Osteoblast (primary cell): ENCODE measurements around the gene CACNB2. TPM values are rescaled to one million over a fixed set of nuclear protein-coding genes. Genes with fewer than 3 reads are reported as not detected.
A peak's percentile ranks its signal among the peaks of the same experiment; 100 is the strongest.

Source experiments
- DNase-seq: peaks from one replicate; pipeline ENCODE4 v3.0.0; 2011; ENCODE audit warnings: low spot score, mixed read lengths; ENCODE audit not compliant: insufficient read length; ENCODE audit errors: missing footprints
- H2AFZ ChIP-seq: 2 replicates; pipeline ENCODE4 v1.6.0; 2011; ENCODE audit warnings: mild to moderate bottlenecking, low read length
- H3K27ac ChIP-seq: 2 replicates; pipeline ENCODE4 v1.5.1; 2011; ENCODE audit warnings: mild to moderate bottlenecking, low read depth, low read length, moderate library complexity
- H3K27me3 ChIP-seq: 2 replicates; pipeline ENCODE4 v1.6.0; 2012; ENCODE audit warnings: mild to moderate bottlenecking, control low read depth, inconsistent platforms, low read length, moderate library complexity; ENCODE audit not compliant: insufficient read depth
- H3K36me3 ChIP-seq: 2 replicates; pipeline ENCODE4 v1.5.1; 2011; ENCODE audit warnings: mild to moderate bottlenecking, low read length, control low read depth, moderate library complexity; ENCODE audit not compliant: insufficient read depth
- H3K4me1 ChIP-seq: 2 replicates; pipeline ENCODE4 v1.5.1; 2011; ENCODE audit warnings: mild to moderate bottlenecking, low read length, control low read depth, moderate library complexity; ENCODE audit not compliant: insufficient read depth
- H3K4me2 ChIP-seq: 2 replicates; pipeline ENCODE4 v1.6.0; 2011; ENCODE audit warnings: mild to moderate bottlenecking, low read length; ENCODE audit not compliant: insufficient read depth
- H3K4me3 ChIP-seq: fragments of 200-600 bp; sonication (generic); 3 replicates; pipeline ENCODE4 v1.5.1; 2012; ENCODE audit warnings: mild to moderate bottlenecking, low read length, inconsistent platforms; ENCODE audit not compliant: insufficient read depth
- H3K79me2 ChIP-seq: 2 replicates; pipeline ENCODE4 v1.6.0; 2012; ENCODE audit warnings: mild to moderate bottlenecking, low read length, control low read depth, inconsistent platforms; ENCODE audit not compliant: insufficient read depth
- H3K9me3 ChIP-seq: 2 replicates; pipeline ENCODE4 v1.5.1; 2011; ENCODE audit warnings: low read depth, low read length, control low read depth
- H4K20me1 ChIP-seq: 2 replicates; pipeline ENCODE4 v1.6.0; 2012; ENCODE audit warnings: mild to moderate bottlenecking, low read length, control low read depth; ENCODE audit not compliant: insufficient read depth
- total RNA-seq: library from RNA; depleted of rRNA; stranded (reverse); fragments of >200 nt; gene quantifications from 2 replicates; pipeline ENCODE4 v1.2.3, GENCODE V29; 2012
- TF ChIP-seq, protein P1 (sequence below): IDR thresholded peaks from 2 replicates; pipeline ENCODE4 v1.5.1; 2011; ENCODE audit warnings: mild to moderate bottlenecking, low read depth, low read length, moderate library complexity; ENCODE audit errors: extremely low read depth

Gene CACNB2
- total RNA-seq, 1 donor = under 0.01 TPM

DNA sequence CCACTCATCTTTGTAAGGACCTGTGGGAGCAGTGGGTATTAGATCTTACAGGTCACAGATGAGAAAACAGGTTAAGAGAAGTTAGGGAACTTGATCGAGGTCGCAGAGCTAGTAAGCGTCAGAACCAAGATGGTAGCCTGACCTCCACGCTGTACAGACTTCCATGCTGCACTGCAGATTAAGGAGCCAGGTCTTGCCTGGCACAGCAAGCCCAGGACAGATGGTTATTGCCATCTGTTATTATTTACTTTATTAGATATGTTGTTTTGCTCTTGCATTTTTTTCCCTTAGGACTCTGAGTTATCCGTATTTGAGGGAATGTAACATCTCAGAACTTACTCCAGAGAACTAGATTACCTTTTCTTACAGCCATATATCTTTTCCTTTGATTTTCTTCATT lies 363.9 kb downstream of the CACNB2 start:
- no peak overlapping the region for H3K27ac ChIP-seq
- no peaks in the 10 kb centered on the region for H3K9me3 ChIP-seq
- DNase-seq = no peak
- no peak overlapping the region for H2AFZ ChIP-seq
- H3K4me1 ChIP-seq = peaks cover 4% of the 10 kb centered on the region
- no peak overlapping the region for H3K4me2 ChIP-seq
- H3K79me2 ChIP-seq = no peaks in the 10 kb centered on the region
- no peaks in the 10 kb centered on the region for H3K27me3 ChIP-seq
- TF ChIP-seq, protein P1, sequence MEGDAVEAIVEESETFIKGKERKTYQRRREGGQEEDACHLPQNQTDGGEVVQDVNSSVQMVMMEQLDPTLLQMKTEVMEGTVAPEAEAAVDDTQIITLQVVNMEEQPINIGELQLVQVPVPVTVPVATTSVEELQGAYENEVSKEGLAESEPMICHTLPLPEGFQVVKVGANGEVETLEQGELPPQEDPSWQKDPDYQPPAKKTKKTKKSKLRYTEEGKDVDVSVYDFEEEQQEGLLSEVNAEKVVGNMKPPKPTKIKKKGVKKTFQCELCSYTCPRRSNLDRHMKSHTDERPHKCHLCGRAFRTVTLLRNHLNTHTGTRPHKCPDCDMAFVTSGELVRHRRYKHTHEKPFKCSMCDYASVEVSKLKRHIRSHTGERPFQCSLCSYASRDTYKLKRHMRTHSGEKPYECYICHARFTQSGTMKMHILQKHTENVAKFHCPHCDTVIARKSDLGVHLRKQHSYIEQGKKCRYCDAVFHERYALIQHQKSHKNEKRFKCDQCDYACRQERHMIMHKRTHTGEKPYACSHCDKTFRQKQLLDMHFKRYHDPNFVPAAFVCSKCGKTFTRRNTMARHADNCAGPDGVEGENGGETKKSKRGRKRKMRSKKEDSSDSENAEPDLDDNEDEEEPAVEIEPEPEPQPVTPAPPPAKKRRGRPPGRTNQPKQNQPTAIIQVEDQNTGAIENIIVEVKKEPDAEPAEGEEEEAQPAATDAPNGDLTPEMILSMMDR = no peak
- H4K20me1 ChIP-seq = no peaks in the 10 kb centered on the region
- no peaks in the 10 kb centered on the region for H3K36me3 ChIP-seq
- H3K4me3 ChIP-seq = no peak overlapping the region

DNA sequence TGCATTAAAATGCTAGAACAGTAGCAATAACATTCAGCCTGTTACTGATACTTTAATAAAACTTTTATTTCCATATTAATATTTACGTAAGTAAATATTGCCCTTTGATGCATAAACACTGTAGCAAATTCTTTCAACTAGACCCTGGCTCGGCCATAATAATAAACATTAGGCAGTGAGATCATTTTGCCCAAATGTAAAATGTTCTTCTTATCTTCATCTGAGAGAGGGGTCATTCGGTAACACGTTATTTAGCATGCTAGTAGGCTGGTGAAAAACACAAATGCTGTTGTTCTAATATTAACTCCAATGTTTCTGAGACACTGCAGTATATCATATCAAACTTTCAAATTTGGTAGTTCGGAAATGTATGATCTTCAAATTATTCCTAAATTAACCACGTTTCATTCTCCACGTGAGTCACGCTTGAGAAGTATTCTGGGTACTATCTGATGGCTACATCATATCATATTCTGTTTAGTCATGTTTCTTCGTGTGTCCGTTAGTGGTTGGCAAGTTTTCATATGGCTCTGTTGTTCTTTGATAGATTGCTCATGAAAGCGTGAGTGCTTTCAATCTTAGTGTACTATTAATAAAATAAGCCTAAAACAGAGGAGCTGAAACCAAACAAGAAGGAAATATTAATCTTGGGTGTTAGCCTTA lies 365.4 kb downstream of the CACNB2 start:
- H3K4me3 ChIP-seq = no peak overlapping the region

DNA sequence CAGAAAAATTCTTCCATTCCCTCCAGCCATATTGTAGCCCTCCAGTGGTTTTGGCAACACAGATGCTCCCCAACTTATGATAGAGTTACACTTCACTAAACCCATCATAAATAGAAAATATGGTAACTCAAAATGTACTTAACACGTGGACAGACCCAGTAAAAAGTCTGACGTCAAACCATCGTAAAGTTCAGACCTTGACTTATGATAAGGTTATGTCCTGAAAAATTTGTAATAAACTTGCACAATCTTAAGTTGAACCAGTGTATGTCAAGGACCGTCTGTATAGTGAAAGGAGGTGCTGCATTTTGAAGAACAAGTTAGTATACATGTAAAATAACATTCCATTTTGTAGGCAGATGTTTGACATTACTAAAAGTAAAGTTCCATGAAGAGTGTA lies 368.4 kb downstream of the CACNB2 start:
- no peaks in the 10 kb centered on the region for H3K79me2 ChIP-seq
- no peaks in the 10 kb centered on the region for H4K20me1 ChIP-seq
- no peak overlapping the region for H2AFZ ChIP-seq
- no peak overlapping the region for H3K4me2 ChIP-seq
- no peaks in the 10 kb centered on the region for H3K36me3 ChIP-seq
- no peaks in the 10 kb centered on the region for H3K27me3 ChIP-seq
- no peak overlapping the region for H3K4me3 ChIP-seq
- DNase-seq = no peak
- TF ChIP-seq, protein P1 = no peak
- no peaks in the 10 kb centered on the region for H3K9me3 ChIP-seq
- H3K27ac ChIP-seq = no peak overlapping the region
- no peaks in the 10 kb centered on the region for H3K4me1 ChIP-seq

More for the DNA sequence above, 365.4 kb downstream of the CACNB2 start:
- TF ChIP-seq, protein P1 = no peak
- H3K36me3 ChIP-seq = no peaks in the 10 kb centered on the region
- no peaks in the 10 kb centered on the region for H3K27me3 ChIP-seq
- no peaks in the 10 kb centered on the region for H3K9me3 ChIP-seq
- H3K4me2 ChIP-seq = peak overlapping the region; percentile 9
- H3K4me1 ChIP-seq = peaks cover 4% of the 10 kb centered on the region
- no peak for DNase-seq
- H2AFZ ChIP-seq = no peak overlapping the region
- H4K20me1 ChIP-seq = no peaks in the 10 kb centered on the region
- no peaks in the 10 kb centered on the region for H3K79me2 ChIP-seq
- H3K27ac ChIP-seq = no peak overlapping the region

DNA sequence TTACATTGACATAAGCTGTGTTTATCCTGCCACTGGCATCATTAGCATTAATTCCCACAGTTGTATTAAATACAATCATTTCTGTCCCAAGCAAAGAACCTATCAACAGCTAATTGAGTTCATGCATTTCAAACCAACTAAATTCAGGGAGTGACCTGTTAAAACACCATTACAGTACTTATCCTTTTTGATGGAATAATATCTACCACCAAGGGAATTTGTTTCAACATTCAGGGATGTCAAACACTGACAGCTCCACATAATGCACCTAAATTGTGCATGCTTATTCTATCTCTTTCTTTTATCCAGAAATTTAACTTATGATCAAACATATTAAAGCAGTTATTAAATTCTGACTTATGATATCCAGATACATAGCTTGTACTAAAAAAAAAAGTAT lies 374.3 kb downstream of the CACNB2 start:
- Histone ChIP-seq H3K4me2 (no peak overlapping the region), H3K9me3 (no peaks in the 10 kb centered on the region), H3K4me1 (no peaks in the 10 kb centered on the region), H3K36me3 (no peaks in the 10 kb centered on the region), H3K79me2 (no peaks in the 10 kb centered on the region), H3K4me3 (no peak overlapping the region), H3K27me3 (no peaks in the 10 kb centered on the region), H4K20me1 (no peaks in the 10 kb centered on the region), H2AFZ (no peak overlapping the region), H3K27ac (no peak overlapping the region)
- TF ChIP-seq, protein P1 = no peak
- DNase-seq = no peak
